ENCODE measurements around the gene AP5M1.
"Not testable (repeated sequence)": the region's sequence is repeated elsewhere in the genome, so short reads cannot be mapped to it uniquely, and the experiment has no call there.

Gene AP5M1

GRCh38 chr14:57268161-57269069 is at the start of gene AP5M1, which contains the start of gene EXOC5:
TSS of gene AP5M1 (plus strand) at chr14:57268971. CDS start at chr14:57269315, 344 bp downstream.
TSS of gene EXOC5 (minus strand) at chr14:57268905. CDS start at chr14:57268648, 257 bp downstream.
- Histone ChIP-seq H3K27me3 (ENCODE audit: control insufficient read depth, insufficient read depth, low read length) (no peaks in the 10 kb centered on the region), H3K9ac (ENCODE audit: low read length) (peak within 1 kb of the TSS; percentile 96), H3K4me3 (ENCODE audit: low read depth, low read length) (peak within 1 kb of the TSS; percentile 98), H3K36me3 (ENCODE audit: control insufficient read depth, insufficient read depth, low read length) (peaks cover 5% of the 10 kb centered on the region), H3K9me3 (ENCODE audit: control insufficient read depth, insufficient read depth, low read depth, low read length) (no peaks in the 10 kb centered on the region), H3K27ac (ENCODE audit: low read depth, low read length) (peak within 1 kb of the TSS; percentile 82), H3K4me1 (ENCODE audit: control insufficient read depth, insufficient read depth, low read length) (peaks cover 22% of the 10 kb centered on the region; the same call in 1 of the 2 replicates)

- Histone ChIP-seq H3K4me3 (ENCODE audit: low read depth, low read length) (no peak overlapping the region), H3K4me1 (ENCODE audit: control insufficient read depth, insufficient read depth, low read length) (peaks cover 13% of the 10 kb centered on the region), H3K36me3 (ENCODE audit: control insufficient read depth, insufficient read depth, low read length) (peaks cover 34% of the 10 kb centered on the region), H3K9me3 (ENCODE audit: control insufficient read depth, insufficient read depth, low read depth, low read length) (no peaks in the 10 kb centered on the region), H3K27ac (ENCODE audit: low read depth, low read length) (no peak overlapping the region), H3K9ac (ENCODE audit: low read length) (no peak overlapping the region), H3K27me3 (ENCODE audit: control insufficient read depth, insufficient read depth, low read length) (no peaks in the 10 kb centered on the region)
These were observed 46.8 kb upstream of the AP5M1 start for GRCh38 chr14:57221931-57222330.

GRCh38 chr14:57227083-57227482 is 41.7 kb upstream of the AP5M1 start:
- Histone ChIP-seq H3K27me3 (ENCODE audit: control insufficient read depth, insufficient read depth, low read length) (no peaks in the 10 kb centered on the region), H3K9me3 (ENCODE audit: control insufficient read depth, insufficient read depth, low read depth, low read length) (no peaks in the 10 kb centered on the region), H3K4me1 (ENCODE audit: control insufficient read depth, insufficient read depth, low read length) (peaks cover 13% of the 10 kb centered on the region), H3K4me3 (ENCODE audit: low read depth, low read length) (no peak overlapping the region), H3K27ac (ENCODE audit: low read depth, low read length) (no peak overlapping the region), H3K9ac (ENCODE audit: low read length) (no peak overlapping the region), H3K36me3 (ENCODE audit: control insufficient read depth, insufficient read depth, low read length) (peaks cover 54% of the 10 kb centered on the region)

GRCh38 chr14:57228320-57228719 is 40.5 kb upstream of the AP5M1 start:
- Histone ChIP-seq H3K4me1 (ENCODE audit: control insufficient read depth, insufficient read depth, low read length) (peaks cover 13% of the 10 kb centered on the region), H3K36me3 (ENCODE audit: control insufficient read depth, insufficient read depth, low read length) (peaks cover 60% of the 10 kb centered on the region)
- not testable (repeated sequence) for H3K9me3 ChIP-seq (ENCODE audit: control insufficient read depth, insufficient read depth, low read depth, low read length); H3K4me3 ChIP-seq (ENCODE audit: low read depth, low read length); H3K27me3 ChIP-seq (ENCODE audit: control insufficient read depth, insufficient read depth, low read length); H3K9ac ChIP-seq (ENCODE audit: low read length); H3K27ac ChIP-seq (ENCODE audit: low read depth, low read length)

GRCh38 chr14:57232006-57232405 is 36.8 kb upstream of the AP5M1 start:
- no peaks in the 10 kb centered on the region for H3K9me3 ChIP-seq (ENCODE audit: control insufficient read depth, insufficient read depth, low read depth, low read length)
- no peak overlapping the region for H3K4me3 ChIP-seq (ENCODE audit: low read depth, low read length)
- peaks cover 80% of the 10 kb centered on the region for H3K36me3 ChIP-seq (ENCODE audit: control insufficient read depth, insufficient read depth, low read length)
- H3K4me1 ChIP-seq (ENCODE audit: control insufficient read depth, insufficient read depth, low read length): no peaks in the 10 kb centered on the region
- H3K27ac ChIP-seq (ENCODE audit: low read depth, low read length): no peak overlapping the region
- H3K27me3 ChIP-seq (ENCODE audit: control insufficient read depth, insufficient read depth, low read length): no peaks in the 10 kb centered on the region
- no peak overlapping the region for H3K9ac ChIP-seq (ENCODE audit: low read length)

GRCh38 chr14:57240115-57240514 is 28.7 kb upstream of the AP5M1 start:
- not testable (repeated sequence) for H3K27me3 ChIP-seq (ENCODE audit: control insufficient read depth, insufficient read depth, low read length)
- H3K36me3 ChIP-seq (ENCODE audit: control insufficient read depth, insufficient read depth, low read length): peaks cover 47% of the 10 kb centered on the region

GRCh38 chr14:57243320-57243719 is 25.5 kb upstream of the AP5M1 start:
- Histone ChIP-seq H3K4me3 (ENCODE audit: low read depth, low read length) (no peak overlapping the region), H3K9ac (ENCODE audit: low read length) (no peak overlapping the region), H3K36me3 (ENCODE audit: control insufficient read depth, insufficient read depth, low read length) (peaks cover 39% of the 10 kb centered on the region), H3K9me3 (ENCODE audit: control insufficient read depth, insufficient read depth, low read depth, low read length) (no peaks in the 10 kb centered on the region), H3K27me3 (ENCODE audit: control insufficient read depth, insufficient read depth, low read length) (no peaks in the 10 kb centered on the region), H3K27ac (ENCODE audit: low read depth, low read length) (no peak overlapping the region), H3K4me1 (ENCODE audit: control insufficient read depth, insufficient read depth, low read length) (no peaks in the 10 kb centered on the region)

More at GRCh38 chr14:57240115-57240514, 28.7 kb upstream of the AP5M1 start:
- H3K9ac ChIP-seq (ENCODE audit: low read length); H3K9me3 ChIP-seq (ENCODE audit: control insufficient read depth, insufficient read depth, low read depth, low read length); H3K27ac ChIP-seq (ENCODE audit: low read depth, low read length); H3K4me1 ChIP-seq (ENCODE audit: control insufficient read depth, insufficient read depth, low read length); H3K4me3 ChIP-seq (ENCODE audit: low read depth, low read length): not testable (repeated sequence)

GRCh38 chr14:57244106-57244505 is 24.7 kb upstream of the AP5M1 start:
- H3K27me3 ChIP-seq (ENCODE audit: control insufficient read depth, insufficient read depth, low read length): no peaks in the 10 kb centered on the region
- H3K9ac ChIP-seq (ENCODE audit: low read length): no peak overlapping the region
- no peaks in the 10 kb centered on the region for H3K4me1 ChIP-seq (ENCODE audit: control insufficient read depth, insufficient read depth, low read length)
- H3K4me3 ChIP-seq (ENCODE audit: low read depth, low read length): no peak overlapping the region
- no peak overlapping the region for H3K27ac ChIP-seq (ENCODE audit: low read depth, low read length)
- peaks cover 33% of the 10 kb centered on the region for H3K36me3 ChIP-seq (ENCODE audit: control insufficient read depth, insufficient read depth, low read length)
- H3K9me3 ChIP-seq (ENCODE audit: control insufficient read depth, insufficient read depth, low read depth, low read length): no peaks in the 10 kb centered on the region

GRCh38 chr14:57245941-57246340 is 22.8 kb upstream of the AP5M1 start:
- no peaks in the 10 kb centered on the region for H3K9me3 ChIP-seq (ENCODE audit: control insufficient read depth, insufficient read depth, low read depth, low read length)
- peaks cover 28% of the 10 kb centered on the region for H3K36me3 ChIP-seq (ENCODE audit: control insufficient read depth, insufficient read depth, low read length)
- H3K27me3 ChIP-seq (ENCODE audit: control insufficient read depth, insufficient read depth, low read length): no peaks in the 10 kb centered on the region
- no peak overlapping the region for H3K4me3 ChIP-seq (ENCODE audit: low read depth, low read length)
- no peak overlapping the region for H3K9ac ChIP-seq (ENCODE audit: low read length)
- no peak overlapping the region for H3K27ac ChIP-seq (ENCODE audit: low read depth, low read length)
- H3K4me1 ChIP-seq (ENCODE audit: control insufficient read depth, insufficient read depth, low read length): no peaks in the 10 kb centered on the region

GRCh38 chr14:57246933-57247657 is 21.7 kb upstream of the AP5M1 start:
- H3K27me3 ChIP-seq (ENCODE audit: control insufficient read depth, insufficient read depth, low read length): no peaks in the 10 kb centered on the region
- no peaks in the 10 kb centered on the region for H3K9me3 ChIP-seq (ENCODE audit: control insufficient read depth, insufficient read depth, low read depth, low read length)
- peaks cover 23% of the 10 kb centered on the region for H3K36me3 ChIP-seq (ENCODE audit: control insufficient read depth, insufficient read depth, low read length)
- no peak overlapping the region for H3K9ac ChIP-seq (ENCODE audit: low read length)
- H3K4me1 ChIP-seq (ENCODE audit: control insufficient read depth, insufficient read depth, low read length): no peaks in the 10 kb centered on the region; the same call in 1 of the 2 replicates
- H3K27ac ChIP-seq (ENCODE audit: low read depth, low read length): no peak overlapping the region
- no peak overlapping the region for H3K4me3 ChIP-seq (ENCODE audit: low read depth, low read length)

- Histone ChIP-seq H3K36me3 (ENCODE audit: control insufficient read depth, insufficient read depth, low read length) (0 out of 2 replicates have a peak, but pooled peaks cover 14% of the 10 kb centered on the region), H3K27ac (ENCODE audit: low read depth, low read length) (no peak overlapping the region), H3K9ac (ENCODE audit: low read length) (no peak overlapping the region), H3K4me1 (ENCODE audit: control insufficient read depth, insufficient read depth, low read length) (peaks cover 7% of the 10 kb centered on the region), H3K9me3 (ENCODE audit: control insufficient read depth, insufficient read depth, low read depth, low read length) (no peaks in the 10 kb centered on the region), H3K27me3 (ENCODE audit: control insufficient read depth, insufficient read depth, low read length) (no peaks in the 10 kb centered on the region), H3K4me3 (ENCODE audit: low read depth, low read length) (no peak overlapping the region)
These were observed 13.9 kb upstream of the AP5M1 start for GRCh38 chr14:57254884-57255283.

Data from HUES6 (cell line).